Activated effector memory CD4-positive, alpha-beta T cell treated with anti-CD3 and anti-CD28 coated beads, Interleukin-2, amount 50 U/mL, for 16 hours (primary cell): ENCODE measurements around the gene RUBCNL.
"Not testable (repeated sequence)": the region's sequence is repeated elsewhere in the genome, so short reads cannot be mapped to it uniquely, and the experiment has no call there.

Source experiments
- DNase-seq: peaks from one replicate; pipeline ENCODE4 v3.0.0-alpha.2; 2020

The RUBCNL gene

GRCh38 chr13:46387064-46387851 lies at the start of gene RUBCNL:
RUBCNL (minus strand) TSS chr13:46387252; CDS start chr13:46372475, 14,777 bp downstream.
- peak; percentile 68 for DNase-seq

GRCh38 chr13:46429558-46429957 lies 42.5 kb upstream of the RUBCNL start:
- not testable (repeated sequence) for DNase-seq

GRCh38 chr13:46405457-46405856 lies 18.4 kb upstream of the RUBCNL start:
- no peak for DNase-seq

- no peak for DNase-seq
Measured at GRCh38 chr13:46404733-46405100, 17.7 kb upstream of the RUBCNL start.

GRCh38 chr13:46403851-46404732 lies 17.0 kb upstream of the RUBCNL start:
- no peak for DNase-seq

GRCh38 chr13:46402178-46402577 lies 15.1 kb upstream of the RUBCNL start:
- DNase-seq: no peak

GRCh38 chr13:46401432-46401831 lies 14.4 kb upstream of the RUBCNL start:
- DNase-seq: no peak

- no peak for DNase-seq
Measured at GRCh38 chr13:46396341-46396740, 9.3 kb upstream of the RUBCNL start.

GRCh38 chr13:46392967-46393366 lies 5.9 kb upstream of the RUBCNL start:
- no peak for DNase-seq

GRCh38 chr13:46389457-46390451 lies 2.7 kb upstream of the RUBCNL start:
- DNase-seq: no peak

GRCh38 chr13:46388846-46389245 lies 1.8 kb upstream of the RUBCNL start:
- no peak for DNase-seq

- DNase-seq: no peak
Measured at GRCh38 chr13:46388308-46388707, 1.3 kb upstream of the RUBCNL start.

- DNase-seq: no peak
Measured at GRCh38 chr13:46386392-46387063, 524 bp downstream of the RUBCNL start.

- DNase-seq: no peak
Measured at GRCh38 chr13:46385946-46386345, 1.1 kb downstream of the RUBCNL start.

GRCh38 chr13:46383383-46383782 lies 3.7 kb downstream of the RUBCNL start:
- DNase-seq: no peak

GRCh38 chr13:46382224-46382623 lies 4.8 kb downstream of the RUBCNL start:
- DNase-seq: no peak

- DNase-seq: no peak
Measured at GRCh38 chr13:46380242-46380641, 6.8 kb downstream of the RUBCNL start.

- no peak for DNase-seq
Measured at GRCh38 chr13:46379611-46380010, 7.4 kb downstream of the RUBCNL start.

GRCh38 chr13:46378411-46378810 lies 8.6 kb downstream of the RUBCNL start:
- no peak for DNase-seq

GRCh38 chr13:46377554-46377953 lies 9.5 kb downstream of the RUBCNL start:
- DNase-seq: no peak

GRCh38 chr13:46374710-46375109 lies 12.3 kb downstream of the RUBCNL start:
- no peak for DNase-seq

- DNase-seq: no peak
Measured at GRCh38 chr13:46373623-46374022, 13.4 kb downstream of the RUBCNL start.
